SK-N-SH (cell line): ENCODE measurements around the gene PSMD14. TPM values are rescaled to one million over a fixed set of nuclear protein-coding genes. Genes with fewer than 3 reads are reported as not detected.

ENCODE experiments used
- CTCF ChIA-PET: fragments of 300-600, 350-600 bp; formaldehyde crosslinking; extraction: SDS; loops from one replicate; lab custom pipeline; 2021; lab: Yijun Ruan, JAX
- POLR2A ChIA-PET: fragments of 350-600 bp; sonication (Branson Sonifier 250); formaldehyde crosslinking; extraction: SDS; loops from one replicate; lab custom pipeline; 2020; ENCODE audit warnings: antibody characterized with exemption, inconsistent platforms; lab: Yijun Ruan, JAX
- DNase-seq: peaks from one replicate; pipeline ENCODE4 v3.0.0; 2012
- H2AFZ ChIP-seq: fragments of 200-600 bp; sonication (generic); 2 replicates; pipeline ENCODE4 v1.8.1; 2016; ENCODE audit warnings: antibody characterized with exemption, mild to moderate bottlenecking, low read depth
- H3F3A ChIP-seq: fragments of 200-600 bp; sonication (generic); replicated peaks from 2 replicates; pipeline ENCODE3; 2016; ENCODE audit warnings: antibody characterized with exemption, mild to moderate bottlenecking; ENCODE audit not compliant: insufficient read depth
- H3K27ac ChIP-seq, 2 experiments: fragments of 200-500 bp in 1 of 2; fragments of 200-600 bp in 1 of 2; sonication (Bioruptor generic) in 1 of 2; sonication (generic), shearing (Covaris generic) in 1 of 2; 2 replicates each; pipeline versions ENCODE4 v1.5.1 to v1.6.1; 2014 to 2016; ENCODE audit warnings: low read depth in 2 of 2, inconsistent platforms in 1 of 2, low read length in 1 of 2, mild to moderate bottlenecking in 1 of 2, mixed read lengths in 1 of 2
- H3K27me3 ChIP-seq: fragments of 200-600 bp; sonication (generic), shearing (Covaris generic); 2 replicates; pipeline ENCODE4 v1.6.1; 2016; ENCODE audit warnings: mixed run types; ENCODE audit not compliant: insufficient read depth
- H3K36me3 ChIP-seq, 2 experiments: fragments of 200-500 bp in 1 of 2; fragments of 200-600 bp in 1 of 2; sonication (Bioruptor generic) in 1 of 2; sonication (generic) in 1 of 2; replicated peaks in 1 of 2; 2 replicates each; pipeline versions ENCODE3 to v1.5.1; 2014 to 2016; ENCODE audit warnings: low read length in 1 of 2, mild to moderate bottlenecking in 1 of 2; ENCODE audit not compliant: insufficient read depth in 2 of 2, control insufficient read depth in 1 of 2
- H3K4me1 ChIP-seq, 2 experiments: fragments of 200-500 bp in 1 of 2; fragments of 200-600 bp in 1 of 2; sonication (Bioruptor generic) in 1 of 2; sonication (generic), shearing (Covaris generic) in 1 of 2; 2 replicates each; pipeline versions ENCODE4 v1.5.1 to v1.6.1; 2014 to 2016; ENCODE audit warnings: low read depth in 1 of 2, low read length in 1 of 2, mixed run types in 1 of 2; ENCODE audit not compliant: insufficient read depth in 2 of 2, control insufficient read depth in 1 of 2
- H3K4me2 ChIP-seq: fragments of 200-600 bp; sonication (generic), shearing (Covaris generic); 2 replicates; pipeline ENCODE4 v1.6.1; 2017; ENCODE audit warnings: mixed run types
- H3K4me3 ChIP-seq, 2 experiments: fragments of 200-500 bp in 1 of 2; fragments of 200-600 bp in 1 of 2; sonication (Bioruptor generic) in 1 of 2; sonication (generic), shearing (Covaris generic) in 1 of 2; 2 replicates each; pipeline versions ENCODE4 v1.5.1 to v1.8.1; 2014 to 2016; ENCODE audit warnings: low read depth in 2 of 2, inconsistent platforms in 1 of 2, low read length in 1 of 2, mild to moderate bottlenecking in 1 of 2, mixed read lengths in 1 of 2, moderate library complexity in 1 of 2
- H3K79me2 ChIP-seq: fragments of 200-600 bp; sonication (generic); 2 replicates; pipeline ENCODE4 v1.8.1; 2017; ENCODE audit warnings: mild to moderate bottlenecking; ENCODE audit not compliant: insufficient read depth
- H3K9ac ChIP-seq: fragments of 200-600 bp; sonication (generic); 2 replicates; pipeline ENCODE4 v1.6.1; 2017; ENCODE audit warnings: mixed run types
- H3K9me2 ChIP-seq: fragments of 200-600 bp; sonication (generic); 2 replicates; pipeline ENCODE4 v1.6.1; 2017; ENCODE audit warnings: mixed run types
- H3K9me3 ChIP-seq: fragments of 200-600 bp; sonication (generic); 2 replicates; pipeline ENCODE4 v1.6.1; 2017; ENCODE audit warnings: mixed run types, mild to moderate bottlenecking, moderate library complexity
- H4K20me1 ChIP-seq: fragments of 200-600 bp; sonication (generic); 2 replicates; pipeline ENCODE4 v1.6.1; 2017; ENCODE audit warnings: mild to moderate bottlenecking, mixed run types; ENCODE audit not compliant: insufficient read depth
- CHD2 ChIP-seq: fragments of 150-350 bp; IDR thresholded peaks from 2 replicates; pipeline ENCODE4 v1.6.1; 2018; ENCODE audit warnings: low read length; ENCODE audit not compliant: partially characterized antibody
- ELF1 ChIP-seq: IDR thresholded peaks from 2 replicates; pipeline ENCODE4 v1.4.0; 2012
- EP300 ChIP-seq, 2 experiments: IDR thresholded peaks; 2 replicates each; pipeline versions ENCODE4 v1.4.0 to v1.6.1; 2012; ENCODE audit warnings: borderline replicate concordance in 1 of 2, low read depth in 1 of 2, low read length in 1 of 2
- FOSL2 ChIP-seq: IDR thresholded peaks from 2 replicates; pipeline ENCODE4 v1.4.0; 2012; ENCODE audit warnings: low read depth, mild to moderate bottlenecking, moderate library complexity, borderline replicate concordance
- FOXJ3 ChIP-seq: sonication (generic); formaldehyde crosslinking; IDR thresholded peaks from 2 replicates; pipeline ENCODE4 v1.5.1; 2020; ENCODE audit warnings: mild to moderate bottlenecking, missing genetic modification reagents
- GATA2 ChIP-seq: sonication (generic); formaldehyde crosslinking; IDR thresholded peaks from 2 replicates; pipeline ENCODE4 v1.5.0; 2020; ENCODE audit warnings: mild to moderate bottlenecking, missing genetic modification reagents
- JUND ChIP-seq: IDR thresholded peaks from 2 replicates; pipeline ENCODE4 v1.4.0; 2012
- RCOR1 ChIP-seq: fragments of 150-350 bp; IDR thresholded peaks from 2 replicates; pipeline ENCODE4 v1.6.1; 2017; ENCODE audit warnings: antibody characterized with exemption, low read length
- REST ChIP-seq: IDR thresholded peaks from 2 replicates; pipeline ENCODE4 v1.6.1; 2012; ENCODE audit warnings: mild to moderate bottlenecking, low read depth, low read length, moderate library complexity
- RXRA ChIP-seq: IDR thresholded peaks from 2 replicates; pipeline ENCODE4 v1.4.0; 2012; ENCODE audit warnings: low read depth, mild to moderate bottlenecking, borderline replicate concordance
- SIN3A ChIP-seq: IDR thresholded peaks from 2 replicates; pipeline ENCODE4 v1.6.1; 2012; ENCODE audit warnings: low read depth, mild to moderate bottlenecking, low read length, moderate library complexity, borderline replicate concordance
- SMC3 ChIP-seq: IDR thresholded peaks from 2 replicates; pipeline ENCODE4 v1.6.1; 2012; ENCODE audit warnings: low read depth, low read length, improper control_type of control experiment
- TCF12 ChIP-seq: IDR thresholded peaks from 2 replicates; pipeline ENCODE4 v1.4.0; 2012
- ZBTB33 ChIP-seq: IDR thresholded peaks from 2 replicates; pipeline ENCODE4 v1.4.0; 2012; ENCODE audit warnings: low read depth, borderline replicate concordance
- WGBS: methylation state at CpG from one replicate; pipeline ENCODE4 v1.1.6; 2017; ENCODE audit warnings: low lambda C conversion rate; 5-methylcytosine and 5-hydroxymethylcytosine counted together
- polyA plus RNA-seq, 3 experiments: library from polyadenylated mRNA; depleted of rRNA; stranded (reverse); fragments of >200 nt; gene quantifications; 2 replicates each; pipeline ENCODE4 v1.2.3, GENCODE V29; 2012
- TF ChIP-seq, protein P1 (sequence below): IDR thresholded peaks from 2 replicates; pipeline ENCODE4 v1.4.0; 2012; ENCODE audit warnings: low read depth, borderline replicate concordance
- TF ChIP-seq, protein P2 (sequence below): IDR thresholded peaks from 2 replicates; pipeline ENCODE4; 2012

PSMD14 gene
- polyA plus RNA-seq, 1 of the 3 experiments (the other 2 are of a cell fraction): 50.4 TPM

GRCh38 chr2:161355983-161356382 is 47.8 kb downstream of the PSMD14 start (continued):
- TF ChIP-seq SMC3 (no peak), ZBTB33 (no peak), RCOR1 (no peak), FOSL2 (no peak)

DNA sequence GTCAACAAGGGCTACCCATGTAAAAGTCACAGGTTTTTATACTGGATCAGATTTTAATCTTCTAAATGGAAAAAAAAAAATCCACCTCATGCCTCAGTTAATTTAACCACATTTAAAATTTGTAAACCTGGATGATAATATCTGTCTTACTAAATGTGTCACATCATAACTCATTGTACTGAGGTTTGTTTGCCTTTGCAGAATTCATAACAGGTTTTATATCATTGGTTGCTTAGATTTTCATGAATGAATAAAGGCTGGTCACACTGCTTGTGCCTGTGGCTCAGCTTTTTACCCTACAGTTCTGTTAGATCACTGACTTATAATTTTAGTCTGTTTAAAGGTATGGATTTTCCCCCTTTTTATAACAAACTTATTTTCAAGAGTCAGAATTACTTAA is 48.9 kb downstream of the PSMD14 start:
- H3K4me2 ChIP-seq: no peak overlapping the region
- POLR2A ChIA-PET: no interaction called here
- peaks cover 8% of the 10 kb centered on the region; the same call in 1 of the 2 replicates for H3K9me3 ChIP-seq
- no peak overlapping the region for H3K9ac ChIP-seq
- DNase-seq: no peak
- no peaks in the 10 kb centered on the region; a peak in 2 of 4 replicates for H3K4me1 ChIP-seq
- peaks cover 95% of the 10 kb centered on the region for H3K79me2 ChIP-seq
- no peak overlapping the region for H2AFZ ChIP-seq
- peaks cover 5% of the 10 kb centered on the region; the same call in 1 of the 2 replicates for H4K20me1 ChIP-seq
- H3K4me3 ChIP-seq: no peak overlapping the region
- H3K36me3 ChIP-seq: peaks cover under 1 to 25% of the 10 kb centered on the region in 2 experiments
- H3K27me3 ChIP-seq: no peaks in the 10 kb centered on the region
- CTCF ChIA-PET: no interaction called here
- TF ChIP-seq ELF1 (no peak), SIN3A (no peak), GATA2 (CRISPR knock-in tag) (no peak)
- TF ChIP-seq, all 33 proteins: peak for 0
- Histone ChIP-seq H3K9me2 (no peaks in the 10 kb centered on the region), H3K27ac (no peak overlapping the region), H3F3A (peaks cover 7% of the 10 kb centered on the region)

GRCh38 chr2:161358838-161359237 is 50.6 kb downstream of the PSMD14 start:
- Histone ChIP-seq H3K4me3 (no peak overlapping the region), H2AFZ (no peak overlapping the region), H3K27ac (no peak overlapping the region), H3K9ac (no peak overlapping the region), H3K79me2 (peaks cover 96% of the 10 kb centered on the region), H3F3A (peaks cover 7% of the 10 kb centered on the region), H3K9me3 (peaks cover 17% of the 10 kb centered on the region; the same call in 1 of the 2 replicates), H3K4me1 (no peaks in the 10 kb centered on the region; a peak in 1 of 4 replicates), H3K4me2 (no peak overlapping the region), H3K9me2 (no peaks in the 10 kb centered on the region), H3K27me3 (no peaks in the 10 kb centered on the region), H3K36me3 (peaks cover 11 to 39% of the 10 kb centered on the region in 2 experiments), H4K20me1 (no peaks in the 10 kb centered on the region)
- ChIA-PET POLR2A (no interaction called here), CTCF (interaction anchor here (1.4 to 1.6 kb wide), 2 partner anchors 40 to 86 kb away, joined by 3 read pairs; no protein-coding TSS in a partner anchor)
- WGBS: 97% methylated on average over 3 of the region's 3 CpGs
- DNase-seq: no peak
- TF ChIP-seq, protein P1, sequence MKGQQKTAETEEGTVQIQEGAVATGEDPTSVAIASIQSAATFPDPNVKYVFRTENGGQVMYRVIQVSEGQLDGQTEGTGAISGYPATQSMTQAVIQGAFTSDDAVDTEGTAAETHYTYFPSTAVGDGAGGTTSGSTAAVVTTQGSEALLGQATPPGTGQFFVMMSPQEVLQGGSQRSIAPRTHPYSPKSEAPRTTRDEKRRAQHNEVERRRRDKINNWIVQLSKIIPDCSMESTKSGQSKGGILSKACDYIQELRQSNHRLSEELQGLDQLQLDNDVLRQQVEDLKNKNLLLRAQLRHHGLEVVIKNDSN: no peak
- TF ChIP-seq, protein P2, sequence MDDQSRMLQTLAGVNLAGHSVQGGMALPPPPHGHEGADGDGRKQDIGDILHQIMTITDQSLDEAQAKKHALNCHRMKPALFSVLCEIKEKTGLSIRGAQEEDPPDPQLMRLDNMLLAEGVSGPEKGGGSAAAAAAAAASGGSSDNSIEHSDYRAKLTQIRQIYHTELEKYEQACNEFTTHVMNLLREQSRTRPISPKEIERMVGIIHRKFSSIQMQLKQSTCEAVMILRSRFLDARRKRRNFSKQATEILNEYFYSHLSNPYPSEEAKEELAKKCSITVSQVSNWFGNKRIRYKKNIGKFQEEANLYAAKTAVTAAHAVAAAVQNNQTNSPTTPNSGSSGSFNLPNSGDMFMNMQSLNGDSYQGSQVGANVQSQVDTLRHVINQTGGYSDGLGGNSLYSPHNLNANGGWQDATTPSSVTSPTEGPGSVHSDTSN: no peak
- TF ChIP-seq REST: no peak
- TF ChIP-seq FOXJ3 (CRISPR knock-in tag): no peak
- TF ChIP-seq CHD2: no peak
- no peak for TF ChIP-seq ELF1
- no peak for TF ChIP-seq RXRA
- TF ChIP-seq JUND: no peak
- TF ChIP-seq ZBTB33: no peak
- no peak for TF ChIP-seq EP300 (IDR thresholded peaks at IDR 0.05; ENCODE audit: borderline replicate concordance in 1 of 2, low read depth in 1 of 2, low read length in 1 of 2)
- TF ChIP-seq RCOR1: no peak
- TF ChIP-seq TCF12: no peak
- TF ChIP-seq FOSL2: no peak
